MM.1S (cell line): ENCODE results near the gene NOS2.
"Not testable (repeated sequence)": the region's sequence is repeated elsewhere in the genome, so short reads cannot be mapped to it uniquely, and the experiment has no call there.

Source experiments
- DNase-seq: peaks from one replicate; pipeline ENCODE4 v3.0.0-alpha.2; 2015
- H2AFZ ChIP-seq: fragments of 300-600 bp; sonication (generic); 2 replicates; pipeline ENCODE4 v1.6.0; 2016; ENCODE audit warnings: antibody characterized with exemption, low read length
- H3F3A ChIP-seq: fragments of 300-600 bp; sonication (generic); 2 replicates; pipeline ENCODE4 v1.6.1; 2016; ENCODE audit warnings: mild to moderate bottlenecking, antibody characterized with exemption, low read length, moderate library complexity, mixed read lengths; ENCODE audit not compliant: insufficient read depth
- H3K27ac ChIP-seq: fragments of 300-600 bp; sonication (generic); 2 replicates; pipeline ENCODE4 v1.5.1; 2016; ENCODE audit warnings: mild to moderate bottlenecking, low read length
- H3K27me3 ChIP-seq: fragments of 300-600 bp; sonication (generic); replicated peaks from 2 replicates; pipeline ENCODE4 v1.6.0; 2016; ENCODE audit warnings: low read length; ENCODE audit not compliant: insufficient read depth
- H3K36me3 ChIP-seq: fragments of 300-600 bp; sonication (generic); replicated peaks from 2 replicates; pipeline ENCODE4 v1.6.1; 2016; ENCODE audit warnings: mild to moderate bottlenecking, low read length, mixed read lengths; ENCODE audit not compliant: insufficient read depth
- H3K4me1 ChIP-seq: fragments of 300-600 bp; sonication (generic); 2 replicates; pipeline ENCODE4 v1.6.1; 2016; ENCODE audit warnings: low read length, mixed read lengths
- H3K4me2 ChIP-seq: fragments of 300-600 bp; sonication (generic); 2 replicates; pipeline ENCODE4 v1.6.0; 2016; ENCODE audit warnings: low read depth, low read length
- H3K4me3 ChIP-seq: fragments of 300-600 bp; sonication (generic); 2 replicates; pipeline ENCODE4 v1.5.1; 2016; ENCODE audit warnings: low read length, mixed read lengths
- H3K79me2 ChIP-seq: fragments of 300-600 bp; sonication (generic); 2 replicates; pipeline ENCODE4 v1.6.1; 2016; ENCODE audit warnings: mixed run types, low read length, mixed read lengths
- H3K9ac ChIP-seq: fragments of 300-600 bp; sonication (generic); 2 replicates; pipeline ENCODE4 v1.6.1; 2016; ENCODE audit warnings: low read length, mixed read lengths
- H3K9me2 ChIP-seq: fragments of 300-600 bp; sonication (generic); replicated peaks from 2 replicates; pipeline ENCODE4 v1.6.1; 2016; ENCODE audit warnings: mild to moderate bottlenecking, low read length, mixed read lengths; ENCODE audit not compliant: insufficient read depth
- H3K9me3 ChIP-seq: fragments of 300-600 bp; sonication (generic); replicated peaks from 2 replicates; pipeline ENCODE4 v1.6.1; 2016; ENCODE audit warnings: mild to moderate bottlenecking, low read length, mixed read lengths; ENCODE audit not compliant: insufficient read depth
- H4K20me1 ChIP-seq: fragments of 300-600 bp; sonication (generic); 2 replicates; pipeline ENCODE4 v1.6.1; 2016; ENCODE audit warnings: mild to moderate bottlenecking, low read length, moderate library complexity, mixed read lengths; ENCODE audit not compliant: insufficient read depth
- CTCF ChIP-seq: fragments of 300-600 bp; sonication (generic); IDR thresholded peaks from 2 replicates; pipeline ENCODE4 v1.5.1; 2016; ENCODE audit warnings: antibody characterized with exemption, low read length, mixed read lengths
- EZH2 ChIP-seq: fragments of 300-600 bp; sonication (generic); optimal IDR thresholded peaks from 2 replicates; pipeline ENCODE3; 2017; ENCODE audit warnings: low read depth, mild to moderate bottlenecking, antibody characterized with exemption, low read length, mixed read lengths
- EZH2phosphoT487 ChIP-seq: fragments of 300-600 bp; sonication (generic); IDR thresholded peaks from 2 replicates; pipeline ENCODE4 v1.6.1; 2018; ENCODE audit warnings: antibody characterized with exemption, low read length

Gene NOS2

DNA sequence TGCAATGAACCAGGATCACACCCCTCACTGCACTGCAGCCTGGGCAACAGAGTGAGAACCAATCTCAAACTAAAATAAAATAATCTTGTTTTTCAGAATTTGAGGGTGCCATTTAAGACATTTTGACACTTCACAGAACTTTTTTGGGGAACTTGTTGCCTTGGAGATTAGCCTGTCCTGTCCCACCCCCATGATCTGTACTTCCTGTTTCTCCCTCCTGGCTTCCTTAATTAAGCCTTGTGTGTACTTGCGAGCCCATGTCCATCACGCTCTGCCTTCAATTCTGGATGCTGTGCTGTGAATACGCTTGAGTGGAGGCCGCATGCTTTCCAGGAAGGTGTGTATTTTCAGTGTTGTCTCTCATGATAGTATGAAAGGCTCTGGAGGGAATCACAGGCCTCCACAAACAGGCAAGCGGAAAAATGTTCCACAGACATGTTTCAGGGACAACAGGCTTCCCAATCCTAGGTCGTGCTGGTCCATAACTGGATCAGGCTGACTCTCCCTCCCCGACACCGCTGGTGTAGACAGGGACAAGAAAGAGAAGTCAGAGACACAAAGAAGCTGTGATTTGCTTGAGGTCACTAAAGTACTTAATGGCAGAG lies 56.9 kb downstream of the NOS2 start:
- Histone ChIP-seq H3K36me3 (no peaks in the 10 kb centered on the region), H3K4me2 (no peak overlapping the region), H4K20me1 (no peaks in the 10 kb centered on the region), H3K27ac (no peak overlapping the region), H3K79me2 (no peaks in the 10 kb centered on the region), H3K9ac (no peak overlapping the region), H3K27me3 (no peaks in the 10 kb centered on the region), H3K9me2 (no peaks in the 10 kb centered on the region), H3K4me3 (no peak overlapping the region), H3K4me1 (no peaks in the 10 kb centered on the region), H3F3A (no peaks in the 10 kb centered on the region), H2AFZ (no peak overlapping the region), H3K9me3 (no peaks in the 10 kb centered on the region)
- no peak for DNase-seq
- TF ChIP-seq CTCF, result no peak
- no peak for TF ChIP-seq EZH2phosphoT487
- no peak for TF ChIP-seq EZH2

DNA sequence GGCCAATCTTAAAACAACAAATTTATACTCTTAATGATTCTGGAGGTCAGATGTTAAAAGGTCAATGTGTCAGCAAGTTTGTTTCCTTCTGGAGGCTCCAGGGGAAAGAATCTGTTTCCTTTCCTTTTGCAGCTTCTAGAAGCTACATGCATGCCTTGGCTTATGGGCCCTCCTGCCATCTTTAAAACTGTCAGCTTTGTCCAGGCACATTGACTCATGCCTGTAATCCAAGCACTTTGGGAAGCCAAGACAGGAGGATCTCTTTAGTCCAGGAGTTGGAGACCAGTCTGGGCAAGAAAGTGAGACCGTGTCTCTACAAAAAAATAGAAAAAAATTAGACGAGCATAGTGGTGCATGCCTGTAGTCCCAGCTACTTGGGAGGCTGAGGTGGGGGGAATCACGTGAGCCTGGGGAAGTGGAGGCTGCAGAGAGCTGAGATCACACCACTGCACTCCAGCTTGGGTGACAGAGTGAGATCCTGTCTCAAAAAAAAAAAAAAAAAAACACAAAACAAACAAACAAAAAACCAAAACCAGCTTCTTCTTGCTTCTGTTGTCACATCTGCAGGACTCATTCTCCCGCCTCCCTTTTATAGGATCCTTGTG lies 58.3 kb downstream of the NOS2 start:
- no peaks in the 10 kb centered on the region for H4K20me1 ChIP-seq
- no peaks in the 10 kb centered on the region for H3K9me3 ChIP-seq
- TF ChIP-seq EZH2 (no peak), EZH2phosphoT487 (no peak), CTCF (no peak)
- no peak overlapping the region for H2AFZ ChIP-seq
- H3K9ac ChIP-seq, result no peak overlapping the region
- H3K9me2 ChIP-seq, result no peaks in the 10 kb centered on the region
- no peak overlapping the region for H3K4me2 ChIP-seq
- H3K27ac ChIP-seq, result no peak overlapping the region
- no peaks in the 10 kb centered on the region for H3K4me1 ChIP-seq
- no peaks in the 10 kb centered on the region for H3K79me2 ChIP-seq
- no peaks in the 10 kb centered on the region for H3K27me3 ChIP-seq
- H3K36me3 ChIP-seq, result no peaks in the 10 kb centered on the region
- no peak overlapping the region for H3K4me3 ChIP-seq
- DNase-seq, result no peak
- H3F3A ChIP-seq, result no peaks in the 10 kb centered on the region

- no peaks in the 10 kb centered on the region for H4K20me1 ChIP-seq
- no peak overlapping the region for H3K4me2 ChIP-seq
- no peak overlapping the region for H3K9ac ChIP-seq
- no peak overlapping the region for H3K27ac ChIP-seq
- no peak overlapping the region for H3K4me3 ChIP-seq
- H3F3A ChIP-seq, result no peaks in the 10 kb centered on the region
- H3K9me3 ChIP-seq, result no peaks in the 10 kb centered on the region
- H3K27me3 ChIP-seq, result no peaks in the 10 kb centered on the region
- no peaks in the 10 kb centered on the region for H3K79me2 ChIP-seq
- H3K4me1 ChIP-seq, result no peaks in the 10 kb centered on the region
- no peak for TF ChIP-seq EZH2phosphoT487
- no peak for TF ChIP-seq EZH2
- H3K9me2 ChIP-seq, result no peaks in the 10 kb centered on the region
- H2AFZ ChIP-seq, result no peak overlapping the region
- no peaks in the 10 kb centered on the region for H3K36me3 ChIP-seq
- DNase-seq, result no peak
Measured at GRCh38 chr17:27741361-27741861, 58.9 kb downstream of the NOS2 start.

DNA sequence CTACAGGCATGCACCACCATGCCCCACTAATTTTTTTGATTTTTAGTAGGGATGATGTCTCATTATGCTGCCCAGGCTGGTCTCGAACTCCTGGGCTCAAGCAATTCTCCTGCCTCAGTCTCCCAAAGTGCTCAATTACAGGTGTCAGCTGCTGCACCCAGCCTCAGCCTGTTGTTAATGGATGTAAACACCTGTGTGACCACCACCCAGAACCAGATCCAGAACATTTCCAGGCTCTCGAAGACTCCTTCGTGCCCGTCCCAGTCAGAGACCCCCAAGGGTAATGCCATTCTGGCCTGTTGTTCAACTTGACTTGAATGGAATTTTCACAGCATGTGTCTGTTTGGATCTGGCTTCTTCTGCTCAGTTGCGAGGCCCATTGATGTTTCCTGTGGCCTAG lies 59.8 kb downstream of the NOS2 start:
- DNase-seq, H3K9me2 ChIP-seq, H3K79me2 ChIP-seq, H3K27ac ChIP-seq, H3K9me3 ChIP-seq, H3K9ac ChIP-seq, H3K36me3 ChIP-seq, H3F3A ChIP-seq, H2AFZ ChIP-seq, H3K4me1 ChIP-seq, H4K20me1 ChIP-seq, H3K4me2 ChIP-seq, H3K27me3 ChIP-seq, H3K4me3 ChIP-seq: not testable (repeated sequence)
